Measurements from ENCODE around the gene ACP3.

ACP3 gene

GRCh38 chr3:132378846-132379245 lies 61.6 kb downstream of the ACP3 start:
- no peaks in the 10 kb centered on the region for H3K27me3 ChIP-seq (ENCODE audit: low read length)
- no peak for TF ChIP-seq EZH2phosphoT487 (conservative IDR thresholded peaks at IDR 0.05; ENCODE audit: low read length)
- TF ChIP-seq CTCF (IDR thresholded peaks at IDR 0.05; ENCODE audit: insufficient read depth, low read length, poor library complexity, severe bottlenecking), result no peak
- no peaks in the 10 kb centered on the region; the same call in 1 of the 2 replicates for H3K9me3 ChIP-seq (ENCODE audit: insufficient read depth, low read length)
- H3K4me3 ChIP-seq (ENCODE audit: insufficient read depth, low read length, poor library complexity, severe bottlenecking), result no peak overlapping the region
- no peak overlapping the region for H2AFZ ChIP-seq (ENCODE audit: low read depth, low read length, severe bottlenecking)
- no peaks in the 10 kb centered on the region for H3K36me3 ChIP-seq (ENCODE audit: low read length)
- no peaks in the 10 kb centered on the region for H4K20me1 ChIP-seq (ENCODE audit: low read depth, low read length)
- no peaks in the 10 kb centered on the region for H3K79me2 ChIP-seq (ENCODE audit: insufficient read depth, low read length)
- no peak overlapping the region for H3K4me2 ChIP-seq (ENCODE audit: low read depth, low read length, poor library complexity, severe bottlenecking)
- H3K9me2 ChIP-seq (replicated peaks; ENCODE audit: insufficient read depth, low read length), result no peaks in the 10 kb centered on the region
- H3F3A ChIP-seq (ENCODE audit: insufficient read depth), result no peaks in the 10 kb centered on the region
- no peak overlapping the region for H3K9ac ChIP-seq (ENCODE audit: low read length)
- H3K27ac ChIP-seq (ENCODE audit: low read depth, low read length), result no peak overlapping the region

- Histone ChIP-seq H3K9me2 (replicated peaks; ENCODE audit: insufficient read depth, low read length) (no peaks in the 10 kb centered on the region), H3K4me3 (ENCODE audit: insufficient read depth, low read length, poor library complexity, severe bottlenecking) (no peak overlapping the region), H3K36me3 (ENCODE audit: low read length) (no peaks in the 10 kb centered on the region), H2AFZ (ENCODE audit: low read depth, low read length, severe bottlenecking) (no peak overlapping the region), H3K27ac (ENCODE audit: low read depth, low read length) (no peak overlapping the region), H3K79me2 (ENCODE audit: insufficient read depth, low read length) (no peaks in the 10 kb centered on the region), H3K27me3 (ENCODE audit: low read length) (no peaks in the 10 kb centered on the region), H3K4me2 (ENCODE audit: low read depth, low read length, poor library complexity, severe bottlenecking) (no peak overlapping the region), H3K9ac (ENCODE audit: low read length) (no peak overlapping the region), H4K20me1 (ENCODE audit: low read depth, low read length) (no peaks in the 10 kb centered on the region), H3F3A (ENCODE audit: insufficient read depth) (no peaks in the 10 kb centered on the region), H3K9me3 (ENCODE audit: insufficient read depth, low read length) (no peaks in the 10 kb centered on the region; the same call in 1 of the 2 replicates)
- TF ChIP-seq CTCF (IDR thresholded peaks at IDR 0.05; ENCODE audit: insufficient read depth, low read length, poor library complexity, severe bottlenecking) (no peak), EZH2phosphoT487 (conservative IDR thresholded peaks at IDR 0.05; ENCODE audit: low read length) (no peak)
These were observed 63.7 kb downstream of the ACP3 start for GRCh38 chr3:132380920-132381319.

GRCh38 chr3:132381348-132381944 lies 64.2 kb downstream of the ACP3 start:
- no peak overlapping the region for H2AFZ ChIP-seq (ENCODE audit: low read depth, low read length, severe bottlenecking)
- no peak overlapping the region for H3K4me2 ChIP-seq (ENCODE audit: low read depth, low read length, poor library complexity, severe bottlenecking)

GRCh38 chr3:132382267-132382666 lies 65.1 kb downstream of the ACP3 start:
- no peak overlapping the region for H3K9ac ChIP-seq (ENCODE audit: low read length)
- no peaks in the 10 kb centered on the region for H3K79me2 ChIP-seq (ENCODE audit: insufficient read depth, low read length)
- no peaks in the 10 kb centered on the region for H3K27me3 ChIP-seq (ENCODE audit: low read length)
- no peak overlapping the region for H2AFZ ChIP-seq (ENCODE audit: low read depth, low read length, severe bottlenecking)
- H3K36me3 ChIP-seq (ENCODE audit: low read length), result no peaks in the 10 kb centered on the region
- no peaks in the 10 kb centered on the region for H3K9me2 ChIP-seq (replicated peaks; ENCODE audit: insufficient read depth, low read length)
- H3F3A ChIP-seq (ENCODE audit: insufficient read depth), result no peaks in the 10 kb centered on the region
- no peak for TF ChIP-seq EZH2phosphoT487 (conservative IDR thresholded peaks at IDR 0.05; ENCODE audit: low read length)
- TF ChIP-seq CTCF (IDR thresholded peaks at IDR 0.05; ENCODE audit: insufficient read depth, low read length, poor library complexity, severe bottlenecking), result no peak
- no peak overlapping the region for H3K4me2 ChIP-seq (ENCODE audit: low read depth, low read length, poor library complexity, severe bottlenecking)
- H3K9me3 ChIP-seq (ENCODE audit: insufficient read depth, low read length), result no peaks in the 10 kb centered on the region; the same call in 1 of the 2 replicates
- no peaks in the 10 kb centered on the region for H4K20me1 ChIP-seq (ENCODE audit: low read depth, low read length)
- no peak overlapping the region for H3K27ac ChIP-seq (ENCODE audit: low read depth, low read length)
- no peak overlapping the region for H3K4me3 ChIP-seq (ENCODE audit: insufficient read depth, low read length, poor library complexity, severe bottlenecking)

More at GRCh38 chr3:132381348-132381944, 64.2 kb downstream of the ACP3 start:
- no peaks in the 10 kb centered on the region for H3K79me2 ChIP-seq (ENCODE audit: insufficient read depth, low read length)
- TF ChIP-seq EZH2phosphoT487 (conservative IDR thresholded peaks at IDR 0.05; ENCODE audit: low read length), result no peak
- H3K36me3 ChIP-seq (ENCODE audit: low read length), result no peaks in the 10 kb centered on the region
- no peak overlapping the region for H3K27ac ChIP-seq (ENCODE audit: low read depth, low read length)
- no peaks in the 10 kb centered on the region; the same call in 1 of the 2 replicates for H3K9me3 ChIP-seq (ENCODE audit: insufficient read depth, low read length)
- H3F3A ChIP-seq (ENCODE audit: insufficient read depth), result no peaks in the 10 kb centered on the region
- H3K4me3 ChIP-seq (ENCODE audit: insufficient read depth, low read length, poor library complexity, severe bottlenecking), result no peak overlapping the region
- no peaks in the 10 kb centered on the region for H4K20me1 ChIP-seq (ENCODE audit: low read depth, low read length)
- H3K27me3 ChIP-seq (ENCODE audit: low read length), result no peaks in the 10 kb centered on the region
- H3K9me2 ChIP-seq (replicated peaks; ENCODE audit: insufficient read depth, low read length), result no peaks in the 10 kb centered on the region
- H3K9ac ChIP-seq (ENCODE audit: low read length), result no peak overlapping the region

All from SU-DHL-6 (cell line).